ENCODE results near the gene SLC12A2.

The SLC12A2 gene

DNA sequence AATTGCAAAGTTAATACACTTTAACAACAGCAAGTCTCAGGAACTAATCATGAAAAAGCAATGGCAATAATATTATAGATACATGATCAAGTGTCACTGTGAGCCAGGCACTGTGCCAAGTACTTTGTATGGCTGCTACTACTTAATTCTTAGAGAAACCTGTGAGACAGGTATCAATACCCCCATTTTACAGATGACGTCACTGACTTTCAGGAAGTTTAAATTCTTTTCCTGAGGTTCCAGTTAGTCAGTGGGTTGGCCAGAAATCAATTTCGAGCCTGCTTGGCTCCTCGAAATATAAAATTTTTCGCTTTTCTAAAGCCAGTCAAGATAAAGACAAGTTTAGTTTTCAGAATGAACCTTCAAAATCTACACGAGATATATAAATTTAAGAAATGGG, 130.3 kb downstream of the SLC12A2 start:
- DNase-seq: no peak
- Histone ChIP-seq H3K4me3 (ENCODE audit: insufficient read depth, low read depth, low read length, poor library complexity, severe bottlenecking) (no peak overlapping the region), H3K27ac (ENCODE audit: insufficient read depth, low read length, poor library complexity, severe bottlenecking) (no peak overlapping the region), H3K4me1 (ENCODE audit: control insufficient read depth, insufficient read depth, low read length, poor library complexity, severe bottlenecking) (no peaks in the 10 kb centered on the region), H3K9me3 (ENCODE audit: control insufficient read depth, low read length) (no peaks in the 10 kb centered on the region), H3K36me3 (ENCODE audit: control insufficient read depth, insufficient read depth, low read length) (no peaks in the 10 kb centered on the region), H3K27me3 (replicated peaks; ENCODE audit: control insufficient read depth, insufficient read depth, low read length, poor library complexity, severe bottlenecking) (no peaks in the 10 kb centered on the region)

DNA sequence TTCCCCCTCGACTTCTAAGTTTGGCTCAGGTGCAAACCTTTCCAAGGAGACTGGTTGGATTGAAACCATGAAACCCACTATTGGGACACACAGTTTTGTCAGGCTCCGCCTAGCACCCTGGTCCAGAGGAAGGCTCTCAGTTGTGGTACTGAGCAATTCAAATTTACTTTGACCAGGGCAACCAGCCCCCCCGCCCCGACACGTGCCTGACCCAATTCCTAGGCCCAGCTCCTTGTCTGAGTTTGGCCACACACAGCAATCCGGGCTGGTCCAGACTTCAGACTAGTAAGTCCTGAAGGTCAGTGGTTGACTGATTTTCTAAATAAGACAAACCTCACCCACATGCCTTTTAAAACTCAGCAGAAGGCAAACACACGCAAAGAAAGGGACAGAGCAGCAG, 132.7 kb downstream of the SLC12A2 start:
- Histone ChIP-seq H3K4me3 (ENCODE audit: insufficient read depth, low read depth, low read length, poor library complexity, severe bottlenecking) (no peak overlapping the region), H3K27me3 (replicated peaks; ENCODE audit: control insufficient read depth, insufficient read depth, low read length, poor library complexity, severe bottlenecking) (no peaks in the 10 kb centered on the region), H3K36me3 (ENCODE audit: control insufficient read depth, insufficient read depth, low read length) (no peaks in the 10 kb centered on the region), H3K27ac (ENCODE audit: insufficient read depth, low read length, poor library complexity, severe bottlenecking) (no peak overlapping the region), H3K4me1 (ENCODE audit: control insufficient read depth, insufficient read depth, low read length, poor library complexity, severe bottlenecking) (no peaks in the 10 kb centered on the region), H3K9me3 (ENCODE audit: control insufficient read depth, low read length) (no peaks in the 10 kb centered on the region)
- no peak for DNase-seq

DNA sequence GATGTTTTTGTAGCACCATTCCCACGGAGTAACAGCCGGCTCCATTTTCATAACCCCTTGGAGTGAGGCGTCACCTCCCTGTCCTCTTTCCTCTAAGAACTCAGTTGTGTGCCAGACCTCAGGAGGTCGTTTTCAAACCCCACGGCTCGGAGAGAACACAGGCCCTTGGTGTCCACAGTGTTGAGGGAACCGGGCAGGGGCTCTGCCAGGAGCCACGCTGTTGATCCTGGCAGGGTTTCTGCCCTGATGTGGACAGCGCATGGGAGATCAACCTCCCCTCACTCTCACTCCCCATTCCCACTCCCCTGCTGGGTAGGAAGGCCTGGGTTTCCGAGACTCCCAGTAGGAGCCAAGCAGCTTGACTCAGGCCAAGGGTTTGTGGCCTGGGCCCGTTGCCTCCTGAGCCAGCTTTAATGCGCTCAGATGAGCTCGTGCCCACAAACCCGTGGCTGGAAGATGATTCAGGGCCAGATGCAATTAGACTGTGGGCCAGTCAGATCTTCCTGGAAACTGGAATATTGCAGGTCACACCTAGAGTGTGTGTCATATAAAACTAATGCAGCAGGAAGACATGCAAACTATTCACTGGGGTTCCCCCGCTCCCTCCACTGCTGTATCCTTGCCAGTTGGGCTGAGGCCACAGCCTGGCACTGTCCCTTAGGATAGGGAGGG, 133.4 kb downstream of the SLC12A2 start:
- Histone ChIP-seq H3K36me3 (ENCODE audit: control insufficient read depth, insufficient read depth, low read length) (no peaks in the 10 kb centered on the region), H3K27ac (ENCODE audit: insufficient read depth, low read length, poor library complexity, severe bottlenecking) (no peak overlapping the region), H3K27me3 (replicated peaks; ENCODE audit: control insufficient read depth, insufficient read depth, low read length, poor library complexity, severe bottlenecking) (no peaks in the 10 kb centered on the region), H3K4me3 (ENCODE audit: insufficient read depth, low read depth, low read length, poor library complexity, severe bottlenecking) (no peak overlapping the region), H3K9me3 (ENCODE audit: control insufficient read depth, low read length) (no peaks in the 10 kb centered on the region), H3K4me1 (ENCODE audit: control insufficient read depth, insufficient read depth, low read length, poor library complexity, severe bottlenecking) (no peaks in the 10 kb centered on the region)
- no peak for DNase-seq

DNA sequence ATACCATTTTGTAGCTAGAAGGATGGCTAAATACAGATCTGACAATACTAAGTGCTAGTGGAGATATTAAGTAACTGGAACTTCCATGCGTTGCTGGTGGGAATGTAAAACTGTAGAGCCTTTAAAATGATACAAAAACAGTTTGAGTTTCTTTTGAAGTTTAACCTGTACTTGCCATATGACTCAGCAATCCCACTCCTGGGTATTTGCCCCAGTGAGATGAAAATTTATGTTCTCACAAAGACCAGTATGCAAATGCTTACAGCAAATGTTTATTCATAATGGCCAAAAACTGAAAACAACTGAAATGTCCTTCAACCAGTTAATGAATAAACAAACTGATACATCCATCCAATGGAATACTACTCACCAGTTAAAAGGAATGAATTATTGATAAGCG, 137.3 kb downstream of the SLC12A2 start:
- Histone ChIP-seq H3K36me3 (ENCODE audit: control insufficient read depth, insufficient read depth, low read length) (no peaks in the 10 kb centered on the region), H3K4me3 (ENCODE audit: insufficient read depth, low read depth, low read length, poor library complexity, severe bottlenecking) (no peak overlapping the region), H3K27ac (ENCODE audit: insufficient read depth, low read length, poor library complexity, severe bottlenecking) (no peak overlapping the region), H3K27me3 (replicated peaks; ENCODE audit: control insufficient read depth, insufficient read depth, low read length, poor library complexity, severe bottlenecking) (no peaks in the 10 kb centered on the region), H3K4me1 (ENCODE audit: control insufficient read depth, insufficient read depth, low read length, poor library complexity, severe bottlenecking) (no peaks in the 10 kb centered on the region), H3K9me3 (ENCODE audit: control insufficient read depth, low read length) (no peaks in the 10 kb centered on the region)
- no peak for DNase-seq

DNA sequence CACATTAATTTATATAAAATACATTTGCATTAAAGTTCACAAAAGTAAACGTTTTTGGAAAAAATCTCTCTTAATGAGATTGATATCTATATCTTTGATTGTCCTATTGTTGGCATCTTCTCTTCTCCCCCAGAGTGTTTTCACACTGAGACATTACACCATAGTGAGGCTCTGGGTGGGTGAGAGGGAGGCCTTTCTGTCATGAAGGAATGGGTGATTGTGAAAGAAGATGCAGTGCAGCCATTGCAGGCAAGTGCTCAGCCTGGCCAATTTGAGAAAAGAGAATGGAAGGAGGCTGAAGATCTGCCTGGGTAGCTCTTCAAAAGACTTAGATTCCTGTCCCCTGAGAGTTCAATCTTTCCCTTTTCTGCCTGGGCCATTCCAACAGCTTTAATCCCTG, 140.8 kb downstream of the SLC12A2 start:
- Histone ChIP-seq H3K36me3 (ENCODE audit: control insufficient read depth, insufficient read depth, low read length) (no peaks in the 10 kb centered on the region), H3K4me1 (ENCODE audit: control insufficient read depth, insufficient read depth, low read length, poor library complexity, severe bottlenecking) (no peaks in the 10 kb centered on the region), H3K4me3 (ENCODE audit: insufficient read depth, low read depth, low read length, poor library complexity, severe bottlenecking) (no peak overlapping the region), H3K27me3 (replicated peaks; ENCODE audit: control insufficient read depth, insufficient read depth, low read length, poor library complexity, severe bottlenecking) (no peaks in the 10 kb centered on the region), H3K9me3 (ENCODE audit: control insufficient read depth, low read length) (no peaks in the 10 kb centered on the region), H3K27ac (ENCODE audit: insufficient read depth, low read length, poor library complexity, severe bottlenecking) (no peak overlapping the region)
- no peak for DNase-seq

DNA sequence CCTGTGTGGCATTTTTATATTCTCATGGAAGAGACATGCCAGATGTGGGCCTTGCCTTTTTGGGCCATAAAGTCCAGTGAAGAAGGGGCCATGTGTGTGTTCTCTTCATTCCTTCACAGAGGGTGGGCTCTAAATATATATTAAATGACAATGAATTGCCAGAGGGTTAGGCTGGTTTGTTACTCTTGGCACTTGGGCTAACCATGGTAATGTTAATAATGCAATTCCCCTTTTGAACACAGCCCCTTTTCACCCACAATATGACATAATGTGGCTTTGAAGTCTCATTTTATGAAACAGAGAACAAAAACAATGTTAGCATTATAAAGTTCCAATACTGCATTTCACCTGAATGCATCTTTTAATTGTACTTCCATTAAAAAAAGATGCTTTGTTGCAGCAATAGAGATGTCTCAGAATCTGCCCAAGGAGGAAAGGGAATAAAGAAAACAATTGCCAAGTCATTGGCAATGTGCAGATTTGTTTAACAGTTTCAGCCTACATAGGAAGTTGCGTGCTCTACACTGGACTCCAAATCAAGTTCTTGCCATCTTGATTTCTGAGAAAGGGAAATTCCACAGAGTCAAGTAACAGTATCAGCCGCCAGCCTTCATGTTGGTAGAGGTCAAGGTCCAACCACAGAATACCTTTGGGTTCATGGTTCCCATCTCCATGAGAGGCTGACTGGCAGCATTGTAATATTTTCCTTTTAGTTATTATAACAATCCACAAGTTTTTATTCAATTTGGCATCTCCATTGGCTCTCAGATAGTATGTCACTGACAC, 141.9 kb downstream of the SLC12A2 start:
- H3K4me3 ChIP-seq (ENCODE audit: insufficient read depth, low read depth, low read length, poor library complexity, severe bottlenecking): no peak overlapping the region
- no peaks in the 10 kb centered on the region for H3K9me3 ChIP-seq (ENCODE audit: control insufficient read depth, low read length)
- no peak for DNase-seq
- no peaks in the 10 kb centered on the region for H3K27me3 ChIP-seq (replicated peaks; ENCODE audit: control insufficient read depth, insufficient read depth, low read length, poor library complexity, severe bottlenecking)
- H3K27ac ChIP-seq (ENCODE audit: insufficient read depth, low read length, poor library complexity, severe bottlenecking): no peak overlapping the region
- H3K4me1 ChIP-seq (ENCODE audit: control insufficient read depth, insufficient read depth, low read length, poor library complexity, severe bottlenecking): no peaks in the 10 kb centered on the region
- no peaks in the 10 kb centered on the region for H3K36me3 ChIP-seq (ENCODE audit: control insufficient read depth, insufficient read depth, low read length)

DNA sequence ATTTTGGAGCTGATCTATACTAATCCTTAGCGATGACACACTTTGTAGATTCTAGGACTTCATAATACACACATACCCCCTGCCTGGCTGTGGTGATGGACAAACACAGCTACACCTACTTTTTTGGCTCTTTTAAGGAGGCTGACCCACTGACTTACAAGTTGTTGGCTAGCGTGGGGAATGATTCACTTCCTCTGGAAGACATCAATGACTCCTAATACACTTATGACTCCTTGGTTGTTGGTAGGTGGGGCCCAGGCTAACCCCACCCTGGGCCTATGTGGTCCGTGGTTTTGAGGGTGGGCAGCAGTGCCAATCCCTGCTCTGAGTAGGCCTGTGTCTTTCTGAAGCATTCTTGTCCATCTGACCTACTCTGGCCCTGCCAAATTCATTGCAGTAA, 144.4 kb downstream of the SLC12A2 start:
- Histone ChIP-seq H3K4me3 (ENCODE audit: insufficient read depth, low read depth, low read length, poor library complexity, severe bottlenecking) (no peak overlapping the region), H3K27ac (ENCODE audit: insufficient read depth, low read length, poor library complexity, severe bottlenecking) (no peak overlapping the region), H3K9me3 (ENCODE audit: control insufficient read depth, low read length) (no peaks in the 10 kb centered on the region), H3K4me1 (ENCODE audit: control insufficient read depth, insufficient read depth, low read length, poor library complexity, severe bottlenecking) (no peaks in the 10 kb centered on the region), H3K27me3 (replicated peaks; ENCODE audit: control insufficient read depth, insufficient read depth, low read length, poor library complexity, severe bottlenecking) (no peaks in the 10 kb centered on the region), H3K36me3 (ENCODE audit: control insufficient read depth, insufficient read depth, low read length) (no peaks in the 10 kb centered on the region)
- no peak for DNase-seq

DNA sequence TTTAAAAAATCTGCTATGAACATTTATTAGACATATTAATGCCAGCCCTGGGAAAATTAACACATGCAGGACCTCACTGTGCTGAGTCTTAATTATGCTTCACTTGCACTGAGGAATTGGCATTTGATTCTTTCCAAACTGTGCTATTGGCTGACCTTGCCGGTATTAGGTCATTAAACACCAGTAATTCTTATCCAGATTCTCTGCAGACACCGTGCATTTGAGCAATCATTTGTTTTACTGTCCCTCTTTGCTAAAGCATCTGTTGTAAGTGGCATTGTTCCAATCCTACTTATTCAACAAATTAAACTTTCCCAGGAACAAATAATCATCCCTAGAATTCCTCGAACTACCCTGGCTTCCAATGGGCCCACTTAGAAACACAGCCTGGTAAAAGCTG, 145.0 kb downstream of the SLC12A2 start:
- no peak for DNase-seq
- Histone ChIP-seq H3K27ac (ENCODE audit: insufficient read depth, low read length, poor library complexity, severe bottlenecking) (no peak overlapping the region), H3K36me3 (ENCODE audit: control insufficient read depth, insufficient read depth, low read length) (no peaks in the 10 kb centered on the region), H3K27me3 (replicated peaks; ENCODE audit: control insufficient read depth, insufficient read depth, low read length, poor library complexity, severe bottlenecking) (no peaks in the 10 kb centered on the region), H3K4me1 (ENCODE audit: control insufficient read depth, insufficient read depth, low read length, poor library complexity, severe bottlenecking) (no peaks in the 10 kb centered on the region), H3K9me3 (ENCODE audit: control insufficient read depth, low read length) (no peaks in the 10 kb centered on the region), H3K4me3 (ENCODE audit: insufficient read depth, low read depth, low read length, poor library complexity, severe bottlenecking) (no peak overlapping the region)

DNA sequence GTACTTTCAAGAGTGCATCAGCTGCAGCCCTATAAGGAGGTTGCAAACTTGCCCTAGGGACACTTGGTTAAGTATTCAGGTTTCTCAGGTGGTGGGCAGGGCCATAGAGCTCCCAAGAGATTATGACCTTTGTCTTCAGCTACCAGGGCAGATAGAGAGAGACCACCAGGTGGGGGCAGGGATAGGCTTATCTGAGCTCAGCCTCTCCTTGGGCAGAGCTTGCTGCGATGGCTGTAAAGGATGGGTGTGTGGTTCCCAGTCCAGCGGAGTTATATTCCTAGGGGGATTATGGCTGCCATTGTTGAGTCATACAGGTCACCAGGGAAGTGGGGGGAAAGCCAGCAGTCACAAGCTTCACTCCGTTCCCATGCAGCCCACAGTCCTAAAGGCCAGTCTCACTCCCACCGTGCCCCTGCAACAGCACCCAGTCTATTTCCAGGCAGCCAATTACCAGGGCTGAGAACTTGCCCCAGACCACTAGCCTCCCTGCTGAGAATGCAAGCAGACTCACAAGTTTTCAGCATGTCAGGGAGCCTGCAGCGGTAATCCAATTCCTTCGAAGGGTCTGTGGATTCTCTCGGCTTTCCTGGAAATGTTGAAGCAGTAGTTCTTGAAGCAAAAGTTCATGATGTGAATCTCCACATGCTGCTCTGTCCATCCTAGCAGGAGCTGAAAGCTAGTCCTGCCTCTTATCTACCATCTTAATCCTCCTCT, 151.5 kb downstream of the SLC12A2 start:
- no peaks in the 10 kb centered on the region for H3K4me1 ChIP-seq (ENCODE audit: control insufficient read depth, insufficient read depth, low read length, poor library complexity, severe bottlenecking)
- H3K27ac ChIP-seq (ENCODE audit: insufficient read depth, low read length, poor library complexity, severe bottlenecking): no peak overlapping the region
- DNase-seq: no peak
- H3K36me3 ChIP-seq (ENCODE audit: control insufficient read depth, insufficient read depth, low read length): no peaks in the 10 kb centered on the region
- H3K4me3 ChIP-seq (ENCODE audit: insufficient read depth, low read depth, low read length, poor library complexity, severe bottlenecking): no peak overlapping the region
- H3K27me3 ChIP-seq (replicated peaks; ENCODE audit: control insufficient read depth, insufficient read depth, low read length, poor library complexity, severe bottlenecking): no peaks in the 10 kb centered on the region
- H3K9me3 ChIP-seq (ENCODE audit: control insufficient read depth, low read length): no peaks in the 10 kb centered on the region

DNA sequence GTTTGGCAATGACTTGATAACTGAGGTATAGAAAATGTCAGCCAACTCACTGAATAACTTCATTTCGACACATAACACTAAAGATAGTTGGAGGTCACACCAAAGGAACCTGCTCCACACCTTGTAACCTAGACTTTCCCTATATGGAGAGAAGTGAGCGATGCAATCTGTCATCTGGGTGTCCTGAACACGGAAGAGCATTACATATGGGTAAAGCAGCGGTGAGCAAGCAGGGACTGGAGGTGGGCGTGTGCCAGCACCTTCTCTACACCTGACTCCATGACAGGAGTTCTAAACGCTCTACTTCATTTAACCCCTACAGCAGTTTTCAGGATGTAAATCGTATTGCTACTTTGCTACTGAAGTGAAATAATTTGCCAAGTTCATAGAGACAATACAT, 152.8 kb downstream of the SLC12A2 start:
- H3K36me3 ChIP-seq (ENCODE audit: control insufficient read depth, insufficient read depth, low read length): no peaks in the 10 kb centered on the region
- no peaks in the 10 kb centered on the region for H3K27me3 ChIP-seq (replicated peaks; ENCODE audit: control insufficient read depth, insufficient read depth, low read length, poor library complexity, severe bottlenecking)
- no peak for DNase-seq
- no peaks in the 10 kb centered on the region for H3K4me1 ChIP-seq (ENCODE audit: control insufficient read depth, insufficient read depth, low read length, poor library complexity, severe bottlenecking)
- no peaks in the 10 kb centered on the region for H3K9me3 ChIP-seq (ENCODE audit: control insufficient read depth, low read length)
- no peak overlapping the region for H3K27ac ChIP-seq (ENCODE audit: insufficient read depth, low read length, poor library complexity, severe bottlenecking)
- no peak overlapping the region for H3K4me3 ChIP-seq (ENCODE audit: insufficient read depth, low read depth, low read length, poor library complexity, severe bottlenecking)
